Measurements from ENCODE around the gene CYP2R1.

GRCh38 chr11:14873632-14874031, 18.4 kb downstream of the CYP2R1 start:
- TF ChIP-seq EP300 (IDR thresholded peaks at IDR 0.05): no peak
- no peak for TF ChIP-seq POLR2A (IDR thresholded peaks at IDR 0.05)
- no peak for TF ChIP-seq CTCF (IDR thresholded peaks at IDR 0.05)
- no peak for TF ChIP-seq POLR2AphosphoS5 (IDR thresholded peaks at IDR 0.05)
